CD4-positive, alpha-beta T cell treated with Interleukin-4 for 1 hour (primary cell): ENCODE measurements around the gene LEFTY1.
"Not testable (repeated sequence)": the region's sequence is repeated elsewhere in the genome, so short reads cannot be mapped to it uniquely, and the experiment has no call there.

Source experiments
- DNase-seq, 2 donors: peaks; one replicate each; pipeline ENCODE4 v3.0.0-alpha.2; 2020 to 2022

The LEFTY1 gene, protein sequence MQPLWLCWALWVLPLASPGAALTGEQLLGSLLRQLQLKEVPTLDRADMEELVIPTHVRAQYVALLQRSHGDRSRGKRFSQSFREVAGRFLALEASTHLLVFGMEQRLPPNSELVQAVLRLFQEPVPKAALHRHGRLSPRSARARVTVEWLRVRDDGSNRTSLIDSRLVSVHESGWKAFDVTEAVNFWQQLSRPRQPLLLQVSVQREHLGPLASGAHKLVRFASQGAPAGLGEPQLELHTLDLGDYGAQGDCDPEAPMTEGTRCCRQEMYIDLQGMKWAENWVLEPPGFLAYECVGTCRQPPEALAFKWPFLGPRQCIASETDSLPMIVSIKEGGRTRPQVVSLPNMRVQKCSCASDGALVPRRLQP

DNA sequence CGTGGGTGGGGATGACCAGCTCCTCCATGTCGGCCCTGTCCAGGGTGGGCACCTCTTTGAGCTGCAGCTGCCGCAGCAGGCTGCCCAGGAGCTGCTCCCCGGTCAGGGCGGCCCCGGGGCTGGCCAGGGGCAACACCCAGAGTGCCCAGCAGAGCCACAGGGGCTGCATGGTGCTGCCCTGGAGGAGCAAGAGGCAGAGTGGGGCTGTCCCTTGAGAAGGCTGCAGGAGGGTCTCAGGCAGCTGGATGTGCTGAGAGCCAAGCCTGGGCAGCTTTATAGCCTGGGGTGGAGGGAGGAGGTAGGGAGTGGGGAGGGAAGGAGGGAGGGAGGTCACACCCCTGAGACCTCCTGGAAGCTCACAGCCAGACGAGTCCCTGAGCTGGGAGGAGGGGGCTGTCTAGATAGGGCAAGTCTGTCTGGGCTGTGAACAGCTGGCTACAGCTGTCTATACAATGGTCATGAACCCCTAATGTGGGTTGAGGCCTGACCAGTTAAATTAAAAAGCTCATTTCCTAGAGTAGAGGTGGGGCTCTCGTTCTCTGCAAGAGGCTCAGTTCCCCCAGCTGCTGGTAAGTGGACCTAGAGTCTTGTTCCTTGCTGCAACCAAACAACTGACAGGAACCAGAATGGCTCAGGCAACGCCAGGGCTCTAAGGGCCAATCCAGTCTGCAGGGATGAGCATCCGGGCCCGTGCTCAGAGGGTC lies at the start of gene LEFTY1:
Gene LEFTY1, minus strand, starts transcription at position 249 of the 704 bp plus-strand sequence. Its CDS starts 80 bp downstream, at position 169.
- DNase-seq = no peak

DNA sequence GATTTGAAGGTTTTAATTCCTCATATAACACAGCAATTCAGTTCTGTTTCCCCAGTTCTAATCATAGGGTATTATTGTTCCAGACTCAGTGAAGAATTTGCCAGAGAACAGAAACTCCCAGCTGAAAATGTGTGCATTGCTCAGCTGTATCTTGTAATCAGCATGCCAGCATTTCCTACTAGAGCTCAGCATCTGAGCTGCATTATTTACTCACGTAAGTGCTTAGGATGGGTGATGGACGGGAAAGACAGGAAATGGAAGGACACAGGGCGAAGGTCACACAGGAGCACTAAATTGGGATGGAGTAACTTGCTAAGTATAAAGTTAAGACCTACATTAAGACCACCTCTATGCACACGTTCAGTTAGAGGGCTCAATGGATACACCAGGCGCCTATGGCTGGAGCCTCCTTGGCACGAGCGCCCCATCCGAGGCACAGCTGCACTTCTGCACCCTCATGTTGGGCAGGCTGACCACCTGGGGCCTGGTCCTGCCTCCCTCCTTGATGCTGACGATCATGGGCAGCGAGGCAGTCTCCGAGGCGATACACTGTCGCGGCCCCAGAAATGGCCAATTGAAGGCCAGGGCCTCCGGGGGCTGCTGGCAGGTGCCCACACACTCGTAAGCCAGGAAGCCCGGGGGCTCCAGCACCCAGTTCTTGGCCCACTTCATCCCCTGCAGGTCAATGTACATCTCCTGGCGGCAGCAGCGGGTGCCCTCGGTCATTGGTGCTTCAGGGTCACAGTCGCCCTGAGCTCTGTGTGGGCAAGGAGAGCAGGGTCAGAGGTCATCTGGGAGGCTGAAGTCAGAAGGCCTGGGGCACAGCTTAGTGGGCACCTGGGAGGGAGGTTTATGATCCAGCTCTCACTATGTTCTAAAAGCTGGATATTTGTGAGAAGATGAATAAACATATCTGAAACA lies 48.4 kb upstream of the LEFTY1 start:
- no peak for DNase-seq

DNA sequence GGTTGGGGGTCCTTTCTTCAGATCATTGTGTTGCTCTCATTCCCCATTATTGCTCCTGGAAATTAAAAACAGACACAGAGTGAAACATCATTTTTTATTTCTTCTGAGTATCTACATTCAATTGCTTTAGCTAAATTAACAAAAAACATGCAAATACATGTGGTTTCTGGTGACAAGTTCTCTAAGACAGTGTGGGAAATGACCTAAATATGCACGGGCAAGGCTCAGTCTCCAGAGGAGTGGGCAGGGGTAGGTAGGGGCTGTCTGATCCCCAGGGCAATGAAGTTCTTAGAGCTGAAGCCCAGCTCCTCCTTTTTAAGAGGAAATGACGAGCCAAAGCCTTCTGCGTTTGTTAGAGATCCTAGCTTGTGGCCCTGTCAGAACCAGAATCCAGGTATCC lies 47.6 kb upstream of the LEFTY1 start:
- DNase-seq = no peak

DNA sequence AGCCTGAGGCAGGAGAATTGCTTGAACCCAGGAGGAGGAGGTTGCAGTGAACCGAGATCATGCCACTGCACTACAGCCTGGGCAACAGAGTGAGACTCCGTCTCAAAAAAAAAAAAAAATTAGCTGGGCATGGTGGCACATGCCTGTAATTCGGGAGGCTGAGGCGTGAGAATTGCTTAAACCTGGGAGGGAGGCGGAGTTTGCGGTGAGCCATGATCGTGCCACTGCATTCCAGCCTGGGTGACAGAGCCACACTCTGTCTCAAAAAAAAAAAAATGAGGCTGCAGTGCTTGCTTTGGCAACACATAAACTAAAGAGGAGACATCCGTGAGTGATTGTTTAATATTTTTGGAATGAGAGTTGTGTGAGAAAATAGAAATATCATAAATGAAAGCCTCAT lies 47.1 kb upstream of the LEFTY1 start:
- not testable (repeated sequence) for DNase-seq

DNA sequence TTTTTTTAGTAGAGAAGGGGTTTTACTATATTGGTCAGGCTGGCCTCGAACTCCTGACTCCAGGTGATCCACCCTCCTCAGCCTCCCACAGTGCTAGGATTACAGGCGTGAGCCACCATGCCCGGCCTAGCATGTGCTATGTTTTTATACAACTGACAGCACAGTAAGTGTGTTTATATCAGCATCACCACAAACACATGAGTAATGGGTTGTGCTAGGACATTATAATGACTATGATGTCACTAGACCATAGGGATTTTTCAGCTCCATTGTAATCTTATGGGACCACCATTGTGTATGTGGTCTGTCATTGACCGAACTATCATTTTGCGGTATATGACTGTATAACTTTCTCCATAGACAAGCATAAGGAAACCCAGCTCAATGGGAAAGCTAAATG lies 45.8 kb upstream of the LEFTY1 start:
- no peak for DNase-seq

DNA sequence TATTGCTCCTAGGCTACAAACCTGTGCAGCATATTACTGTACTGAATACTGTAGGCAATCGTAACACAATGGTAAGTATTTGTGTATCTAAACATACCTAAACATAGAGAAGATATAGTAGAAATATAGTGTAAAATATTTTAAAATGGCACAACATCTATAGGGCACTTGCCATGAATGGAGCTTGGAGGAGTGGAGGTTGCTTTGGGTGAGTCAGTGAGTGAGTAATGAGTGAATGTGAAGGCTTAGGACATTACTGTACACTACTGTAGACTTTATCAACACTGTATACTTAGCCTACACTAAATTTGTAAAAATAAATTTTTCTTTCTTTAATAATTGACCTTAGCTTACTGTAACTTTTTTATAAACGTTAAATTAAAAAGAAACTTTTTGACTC lies 44.1 kb upstream of the LEFTY1 start:
- DNase-seq = no peak

DNA sequence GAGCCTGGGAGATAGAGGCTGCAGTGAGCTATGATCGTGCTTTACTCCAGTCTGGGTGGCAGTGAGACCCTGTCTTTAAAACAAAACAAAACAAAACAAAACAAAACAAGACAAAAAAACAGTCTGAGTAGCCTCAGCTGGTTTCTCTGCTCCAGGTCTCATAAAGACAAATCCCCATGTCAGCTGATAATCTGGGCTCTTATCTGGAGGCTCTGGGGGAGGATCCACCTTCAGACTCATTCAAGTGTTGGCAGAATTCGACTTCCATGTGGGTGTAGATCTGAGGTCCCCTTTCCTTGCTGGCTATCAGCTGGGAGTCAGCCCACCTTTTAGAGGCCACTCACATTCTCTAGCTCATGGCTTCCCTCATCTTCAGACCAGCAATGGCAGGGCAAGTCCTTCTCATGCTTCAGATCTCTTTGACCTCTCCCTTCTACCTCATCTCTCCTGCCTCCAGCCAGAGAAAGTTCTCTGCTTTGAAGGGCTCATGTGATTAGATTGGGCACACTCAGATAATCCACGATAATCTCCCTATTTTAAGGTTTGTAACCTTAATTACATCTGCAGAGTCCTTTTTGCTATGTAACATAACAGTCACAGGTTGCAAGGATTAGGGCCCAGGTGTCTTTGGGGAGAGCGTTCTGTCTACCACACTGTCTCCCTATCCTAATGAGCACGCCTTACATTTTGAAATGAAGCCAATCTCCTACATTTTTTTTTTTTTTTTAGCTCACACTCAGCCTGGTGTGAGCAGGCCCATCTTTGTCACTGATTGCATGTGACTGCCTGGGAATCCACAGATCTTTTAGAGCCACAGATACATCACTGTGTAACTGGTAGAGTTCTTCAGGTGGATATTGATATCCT lies 42.6 kb upstream of the LEFTY1 start:
- no peak for DNase-seq

DNA sequence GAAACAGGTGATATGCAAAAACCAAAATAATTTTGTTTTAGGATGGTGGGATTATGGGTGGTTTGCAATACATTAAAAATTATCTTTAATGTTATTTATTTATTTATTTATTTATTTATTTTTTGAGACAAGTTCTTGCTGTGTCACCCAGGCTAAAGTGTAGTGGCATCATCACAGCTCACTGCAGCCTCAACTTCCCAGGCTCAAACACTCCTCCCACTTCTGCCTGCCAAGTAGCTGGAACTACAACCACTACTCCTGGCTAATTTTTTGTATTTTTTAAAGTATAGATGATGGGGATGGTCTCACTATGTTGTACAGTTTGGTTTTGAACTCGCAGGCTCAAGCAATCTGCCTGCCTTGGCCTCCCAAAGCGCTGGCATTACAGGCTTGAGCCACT lies 41.6 kb upstream of the LEFTY1 start:
- no peak for DNase-seq

DNA sequence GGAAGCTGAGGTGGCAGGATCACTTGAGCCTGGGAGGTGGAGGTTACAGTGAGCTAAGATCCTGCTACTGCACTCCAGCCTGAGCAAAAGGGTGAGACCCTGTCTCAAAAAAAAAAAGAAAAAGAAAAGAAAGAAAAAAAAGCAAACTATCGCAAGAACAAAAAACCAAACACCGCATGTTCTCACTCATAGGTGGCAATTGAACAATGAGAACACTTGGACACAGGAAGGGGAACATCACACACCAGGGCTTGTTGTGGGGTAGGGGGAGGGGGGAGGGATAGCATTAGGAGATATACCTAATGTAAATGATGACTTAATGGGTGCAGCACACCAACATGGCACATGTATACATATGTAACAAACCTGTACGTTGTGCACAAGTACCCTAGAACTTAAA lies 40.5 kb upstream of the LEFTY1 start:
- DNase-seq = not testable (repeated sequence)

DNA sequence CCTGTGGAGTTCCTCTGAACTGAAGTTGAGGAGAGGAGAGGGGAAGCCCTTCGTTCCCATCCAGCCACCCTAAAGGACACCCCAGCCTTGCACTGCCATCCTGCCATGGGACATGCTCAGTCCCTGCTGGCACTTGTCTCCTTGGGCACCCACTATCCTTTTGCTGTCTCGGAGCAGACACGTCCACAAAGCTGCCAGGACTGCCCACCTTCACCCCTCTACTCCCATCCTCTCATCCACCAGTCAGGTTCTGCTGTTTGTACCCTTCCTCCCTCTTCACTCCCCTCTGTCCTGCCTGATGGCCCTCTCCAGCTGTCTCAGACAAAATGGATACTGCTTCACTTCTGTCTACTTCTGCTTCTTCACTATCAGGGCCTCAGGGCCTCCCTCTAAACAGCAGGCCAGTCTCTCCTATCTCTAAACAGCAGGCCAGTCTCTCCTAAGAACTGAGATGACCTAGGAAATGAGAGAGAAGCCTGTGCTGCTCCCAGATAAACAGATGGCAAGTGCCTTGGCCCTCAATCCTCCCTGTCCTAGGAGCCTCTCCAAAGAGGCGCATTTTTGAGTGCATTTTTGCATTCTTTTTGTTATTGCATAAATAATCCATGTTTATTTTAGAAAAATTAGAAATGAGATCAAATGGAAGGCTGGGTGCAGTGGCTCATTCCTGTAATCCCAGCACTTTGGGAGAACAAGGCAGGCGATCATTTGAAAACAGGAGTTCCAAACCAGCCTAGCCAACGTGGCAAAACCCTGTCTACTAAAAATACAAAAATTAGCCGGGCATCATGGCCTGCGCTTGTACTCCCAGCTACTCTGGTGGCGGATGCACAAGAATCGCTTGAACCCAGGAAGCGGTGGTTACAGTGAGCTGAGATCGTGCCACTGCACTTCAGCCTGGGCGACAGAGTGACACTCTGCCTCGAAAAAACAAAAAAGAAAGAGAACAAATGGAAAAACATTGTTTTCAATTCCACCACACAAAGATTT lies 39.5 kb upstream of the LEFTY1 start:
- peak in 1 of 2 donors; percentile 15 for DNase-seq

DNA sequence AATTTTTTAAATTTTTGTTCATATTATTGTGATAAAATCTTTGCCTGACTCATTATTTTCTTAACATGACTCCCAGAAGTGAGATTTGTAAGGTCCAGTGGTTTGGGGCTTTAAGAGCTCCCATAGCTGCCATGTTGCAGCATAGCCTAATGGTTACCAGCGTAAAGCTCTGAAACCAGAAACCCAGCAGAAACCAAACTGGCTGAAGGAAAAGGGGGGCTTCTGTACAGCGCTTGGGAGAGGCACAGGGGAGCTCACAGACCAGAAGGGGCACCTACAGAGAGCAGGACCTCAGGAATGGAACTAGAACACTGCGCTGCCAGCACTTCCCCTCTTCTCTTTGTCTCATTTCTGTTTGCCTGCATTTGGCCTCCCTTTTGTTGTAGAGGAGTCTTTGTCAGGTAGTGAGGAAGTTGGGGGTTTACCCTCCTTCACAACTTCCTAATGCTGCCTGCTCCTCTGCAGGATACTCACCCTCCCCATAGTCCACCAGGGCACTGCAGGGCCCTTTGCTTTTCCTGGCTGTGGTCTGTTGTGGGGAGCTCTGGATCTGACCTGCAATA lies 37.7 kb upstream of the LEFTY1 start:
- DNase-seq = no peak

DNA sequence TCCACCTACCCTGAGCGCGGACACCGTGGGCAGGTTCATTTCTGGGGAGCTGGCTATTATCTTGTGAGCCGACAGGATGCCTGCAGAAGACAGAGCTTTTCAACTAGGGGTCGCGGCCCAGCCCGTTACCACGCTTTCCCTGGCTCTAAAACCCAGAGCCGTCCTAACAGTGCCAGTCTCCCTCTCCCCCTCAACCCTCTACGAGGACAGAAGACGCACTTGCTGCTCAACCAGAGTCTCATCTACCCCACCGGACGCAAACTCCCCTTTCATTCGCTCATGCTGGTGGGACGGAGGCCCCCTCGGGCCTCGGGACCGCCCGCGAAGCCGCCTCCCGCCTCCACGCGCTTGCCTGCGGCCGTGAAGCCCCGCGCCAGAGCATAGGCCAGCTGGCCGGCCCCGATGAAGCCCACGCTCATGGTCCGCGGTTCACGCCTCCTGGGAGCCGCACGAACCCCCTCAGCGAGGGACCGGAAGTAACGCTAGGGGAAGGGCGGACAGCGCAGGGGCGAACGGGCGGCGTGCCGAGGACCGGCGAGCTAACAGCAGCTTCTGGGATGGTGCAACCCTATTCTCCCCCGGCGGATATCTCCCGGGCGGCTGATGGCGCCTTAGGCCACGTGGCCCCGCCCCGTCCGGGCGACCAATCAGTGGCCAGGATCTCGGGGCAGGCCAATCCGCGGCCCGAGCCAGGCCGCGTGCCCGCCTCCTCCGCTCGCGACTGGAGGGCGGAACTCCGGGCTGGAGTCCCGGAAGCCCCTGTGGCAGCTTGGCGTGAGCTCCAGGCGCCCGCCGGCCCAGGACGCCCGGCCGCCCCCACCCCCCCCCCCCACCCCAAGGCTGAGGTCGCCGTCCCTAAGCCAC lies 35.0 kb upstream of the LEFTY1 start, which contains the start of gene PYCR2:
Gene PYCR2, minus strand, starts transcription at position 559 of the 864 bp plus-strand sequence. Its CDS starts 140 bp downstream, at position 419.
- DNase-seq = peak; percentile 94 to 95

DNA sequence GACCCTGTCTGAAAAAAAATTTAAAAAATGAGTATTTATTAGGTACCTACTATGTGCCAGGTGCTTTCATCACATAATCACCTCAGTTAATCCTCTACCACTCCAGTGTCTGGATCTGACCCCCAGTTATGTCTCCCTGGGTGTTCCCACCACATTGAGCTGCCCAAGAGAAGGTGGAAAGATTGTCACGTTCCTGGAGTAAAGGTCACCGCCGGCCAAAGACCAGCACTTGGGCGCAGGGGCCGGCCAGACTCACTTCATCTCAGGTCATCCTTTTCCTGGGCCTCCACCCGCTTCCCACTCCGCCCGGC lies 34.4 kb upstream of the LEFTY1 start:
- no peak for DNase-seq

DNA sequence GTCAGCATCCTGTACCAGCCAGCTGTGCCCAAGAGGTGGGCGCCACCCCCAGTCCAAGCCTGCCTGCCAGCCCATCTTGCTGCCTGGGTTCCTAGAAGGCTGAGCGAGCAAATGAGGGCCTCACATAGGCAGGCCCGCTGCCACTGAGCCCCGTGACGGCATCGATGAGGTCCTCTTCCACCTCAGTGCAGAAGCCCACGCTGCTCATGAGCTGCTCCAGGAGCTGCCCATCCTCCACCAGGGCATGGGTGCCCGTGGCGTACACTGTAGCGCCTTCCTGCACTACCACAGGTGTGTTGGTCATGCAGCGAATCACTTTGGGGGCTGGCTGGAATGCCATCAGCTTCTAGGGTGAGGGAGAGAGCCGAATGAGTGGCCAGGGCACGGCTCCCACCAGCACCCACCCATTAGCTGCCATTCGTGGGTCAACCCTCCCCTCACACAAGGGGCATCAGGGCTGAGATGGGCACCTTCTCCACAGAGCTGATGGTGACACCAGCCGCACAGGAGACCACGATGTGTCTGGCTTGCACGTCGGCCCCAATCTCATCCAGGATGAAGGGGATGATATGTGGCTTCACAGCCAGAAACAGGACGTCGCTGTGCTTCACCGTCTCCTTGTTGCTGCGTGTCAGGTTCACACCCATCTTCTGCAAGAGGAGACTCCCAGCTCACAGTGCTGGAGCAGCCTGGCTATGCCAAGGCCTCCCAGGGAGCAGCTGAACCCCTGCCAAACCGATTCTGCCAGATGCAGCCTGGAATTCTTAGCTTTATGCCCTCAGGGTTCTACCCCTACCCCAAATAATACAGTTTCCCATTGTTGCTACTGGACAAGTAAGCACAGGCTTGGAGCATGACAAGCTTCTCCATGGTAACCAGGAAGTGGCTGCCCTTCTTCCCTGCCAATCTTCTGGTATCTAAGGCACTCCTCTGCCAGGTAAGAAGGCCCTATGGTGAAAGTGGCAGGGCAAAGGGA lies 33.1 kb upstream of the LEFTY1 start:
- DNase-seq = no peak

DNA sequence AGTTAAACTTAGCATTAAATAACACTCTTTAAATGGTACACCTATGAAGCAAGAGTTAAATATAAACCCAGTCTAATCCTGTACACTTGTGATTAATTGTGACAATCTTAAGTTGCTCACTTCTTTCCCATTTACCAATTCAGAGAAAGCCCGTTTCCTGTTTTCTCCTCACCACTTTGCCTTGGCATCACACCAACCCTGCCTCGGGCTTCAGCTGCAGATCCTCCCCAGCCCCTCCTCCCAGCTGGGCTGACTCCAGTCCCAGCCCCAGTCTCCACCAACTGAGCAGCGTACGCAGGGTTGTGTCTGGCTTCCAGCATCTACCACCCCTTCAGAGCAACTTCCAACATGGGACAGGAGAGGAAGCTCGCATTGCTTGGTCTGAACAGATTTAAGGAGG lies 31.0 kb upstream of the LEFTY1 start:
- no peak for DNase-seq

DNA sequence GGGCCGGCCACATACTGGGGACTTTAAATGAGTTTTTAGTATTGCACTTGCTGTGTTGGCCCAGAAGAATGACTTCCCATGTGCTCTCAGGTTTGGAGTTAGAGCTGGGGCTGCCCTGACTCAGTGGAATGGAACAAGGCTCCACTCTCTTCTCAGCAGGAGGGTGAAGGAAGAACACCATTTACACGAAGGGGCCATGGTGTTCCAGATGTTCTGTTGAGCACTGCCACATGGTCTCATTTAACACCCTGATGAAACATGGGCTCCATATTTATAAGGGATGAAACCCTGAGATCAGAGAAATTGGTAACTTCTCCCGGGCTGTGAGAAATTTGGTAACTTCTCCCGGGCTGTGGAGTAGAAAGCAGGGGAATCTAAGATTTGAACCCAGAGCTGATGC lies 29.3 kb upstream of the LEFTY1 start:
- DNase-seq = no peak

DNA sequence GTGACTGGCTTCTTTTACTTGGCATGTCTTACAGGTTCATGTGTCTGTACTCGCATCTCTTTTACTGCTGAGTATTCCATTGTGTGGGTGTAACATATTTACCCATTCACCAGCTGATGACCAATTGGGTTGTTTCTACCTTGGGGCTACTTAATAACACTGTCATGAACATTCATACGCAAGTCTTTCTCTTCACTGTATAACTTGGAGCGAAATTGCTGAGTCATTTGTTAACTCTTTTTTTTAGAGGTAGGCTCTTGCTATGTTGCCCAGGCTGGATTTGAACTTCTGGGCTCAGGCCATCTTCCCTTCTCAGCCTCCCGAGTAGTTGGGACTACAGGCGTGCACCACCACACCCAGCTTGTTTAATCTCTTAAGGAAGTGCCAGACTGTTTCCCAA lies 28.6 kb upstream of the LEFTY1 start:
- DNase-seq = no peak

DNA sequence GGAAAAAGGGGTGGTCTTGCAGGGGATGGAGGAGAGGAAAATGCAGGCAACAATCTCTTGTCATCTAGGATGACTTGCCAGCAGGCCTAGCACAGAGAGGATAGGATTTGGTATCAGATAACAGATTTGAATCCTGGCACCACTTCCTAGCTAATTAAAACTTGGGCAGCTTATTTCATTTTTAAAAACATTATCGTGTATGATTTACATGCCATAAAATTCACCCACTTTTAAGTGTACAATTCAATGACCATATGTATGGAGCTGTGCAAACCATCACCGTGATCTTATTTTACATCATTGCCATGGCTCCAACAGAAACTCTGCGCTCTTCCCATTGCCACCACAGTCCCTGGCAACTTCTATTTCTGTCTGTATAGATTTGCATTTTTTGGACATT lies 28.2 kb upstream of the LEFTY1 start:
- DNase-seq = no peak
